ENCODE data around the gene ZNG1F.
"Not testable (repeated sequence)": the region's sequence is repeated elsewhere in the genome, so short reads cannot be mapped to it uniquely, and the experiment has no call there.

ZNG1F gene

DNA sequence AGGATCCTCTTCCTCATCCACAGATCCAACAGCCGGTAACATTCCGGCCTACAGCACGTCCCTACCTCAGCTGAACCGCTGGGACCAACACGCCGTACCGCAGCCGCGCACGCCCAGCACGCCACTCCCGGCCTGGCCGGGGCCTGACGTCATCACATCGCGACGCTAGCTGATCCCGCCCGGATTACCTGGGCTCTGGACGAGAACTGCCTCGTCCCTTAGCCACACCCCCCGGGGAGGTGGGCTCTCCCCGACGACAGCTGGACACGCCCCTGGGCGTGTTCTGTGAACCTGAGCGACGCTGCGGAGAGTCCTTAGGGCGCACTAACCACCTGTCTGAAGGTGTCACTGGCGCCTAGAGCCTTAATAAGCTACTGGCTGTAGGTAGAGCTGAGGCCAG is at the start of gene ZNG1F:
Gene ZNG1F, minus strand, starts transcription at position 101 of the 400 bp plus-strand sequence. Its CDS starts 59 bp downstream, at position 42.
- DNase-seq = not testable (repeated sequence)

DNA sequence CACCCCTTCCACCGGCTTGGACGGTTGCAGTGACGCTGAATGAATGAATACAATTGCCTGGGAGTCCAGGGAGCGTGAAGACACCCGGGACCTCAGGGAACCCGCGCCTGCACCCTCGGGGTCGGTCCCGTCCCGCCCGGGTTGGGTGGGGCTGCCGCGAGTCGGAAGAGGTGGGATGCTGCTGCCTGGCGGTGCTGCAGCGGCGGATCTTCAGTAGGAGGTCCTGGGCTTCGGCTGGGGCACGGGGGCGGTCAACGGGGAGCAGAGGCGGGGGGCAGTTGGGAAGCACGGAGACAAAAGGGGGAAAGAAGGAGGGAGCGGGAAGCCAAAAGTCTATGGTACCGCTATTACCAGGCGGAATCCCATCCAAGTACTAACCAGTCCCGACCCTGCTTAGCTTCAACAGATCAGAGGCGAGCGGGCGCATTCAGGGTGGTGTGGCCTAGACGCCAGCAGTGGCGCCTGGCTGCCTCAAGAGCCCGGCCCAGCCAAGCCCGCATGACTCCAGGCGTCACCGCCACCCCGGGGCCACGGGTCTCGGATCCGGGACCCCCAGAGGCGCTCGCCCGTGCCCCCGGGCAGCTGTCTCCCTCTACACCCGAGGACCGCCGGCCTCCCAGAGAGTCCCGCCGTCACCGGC is 48.1 kb upstream of the ZNG1F start:
- DNase-seq = not testable (repeated sequence)

DNA sequence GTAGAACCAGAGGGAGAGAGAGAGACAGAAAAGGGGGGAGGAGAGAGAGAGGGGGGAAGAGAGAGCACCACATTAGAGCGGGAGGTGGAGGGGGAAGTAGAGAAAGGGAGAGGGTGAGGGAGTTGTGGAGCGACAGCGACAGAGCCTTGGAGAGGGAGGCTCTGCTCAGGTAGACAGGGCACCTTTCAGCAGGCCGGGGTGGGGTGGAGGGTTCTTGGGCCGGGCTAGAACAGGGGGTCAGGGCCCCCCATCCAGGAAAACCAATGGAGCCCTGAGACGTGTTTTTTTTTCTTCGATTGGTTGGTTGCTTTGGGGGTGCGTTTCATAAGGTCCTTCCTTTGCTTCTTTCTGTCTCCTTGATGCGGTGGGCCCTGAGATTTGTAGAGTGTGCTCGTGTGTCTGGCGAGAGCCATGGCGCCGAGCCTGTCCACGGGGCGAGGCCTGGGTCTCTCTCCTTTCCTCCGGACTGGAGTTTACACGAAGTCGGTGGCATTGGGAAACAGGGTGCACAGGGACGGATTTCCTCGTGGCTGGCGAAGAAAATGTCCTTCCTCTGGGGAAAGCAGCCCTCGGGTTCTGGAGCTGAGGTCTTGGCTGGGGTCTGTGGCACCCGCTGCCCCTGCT is 47.5 kb upstream of the ZNG1F start:
- DNase-seq = not testable (repeated sequence)

DNA sequence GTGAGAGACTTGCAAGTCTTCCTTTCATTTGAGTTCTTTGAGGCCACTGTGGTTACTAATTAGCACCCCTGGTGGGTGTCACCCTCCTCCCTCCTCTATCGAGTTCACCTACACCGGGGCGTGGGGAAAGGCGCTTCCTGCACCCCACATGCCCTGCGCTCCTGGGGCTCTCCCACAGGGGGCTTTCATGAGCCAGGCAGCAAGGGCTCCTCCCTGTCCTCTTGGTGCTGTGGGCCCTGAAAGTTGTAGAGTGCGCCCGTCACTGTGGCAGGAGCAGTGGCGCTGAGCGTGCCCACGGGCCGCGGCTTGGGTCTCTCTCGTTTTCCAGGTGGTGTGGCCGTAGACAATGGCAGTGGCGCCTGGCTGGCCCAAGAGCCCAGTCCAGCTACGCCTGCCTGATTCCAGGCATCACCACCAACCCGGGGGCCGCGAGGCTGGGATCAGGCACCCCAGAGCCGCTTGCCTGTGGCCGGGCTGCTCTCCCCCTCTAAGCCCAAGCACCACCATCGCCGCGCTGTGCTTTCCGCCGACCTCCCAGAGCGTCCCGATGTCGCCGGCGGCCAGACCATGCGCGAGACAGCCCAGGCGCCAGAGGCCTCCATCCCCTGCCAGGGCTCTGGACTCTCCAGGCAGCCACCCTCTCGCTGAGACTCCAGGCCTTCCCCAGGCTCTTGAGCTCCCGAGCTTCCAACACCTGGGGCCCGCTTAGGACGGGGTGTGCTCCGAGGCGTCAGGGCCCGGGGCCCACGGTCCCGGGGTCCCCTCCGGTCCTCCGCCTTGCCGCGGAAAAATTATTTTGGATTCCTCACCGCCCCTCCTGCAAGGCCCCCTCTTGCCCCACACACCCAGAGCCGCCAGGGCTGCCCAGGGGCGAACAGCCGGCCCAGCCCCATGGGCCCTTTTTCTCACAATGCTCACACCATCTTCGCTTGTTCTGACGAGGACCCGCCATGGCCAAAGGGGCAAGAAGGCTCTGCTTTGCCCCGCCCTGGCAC is 46.0 kb upstream of the ZNG1F start:
- not testable (repeated sequence) for DNase-seq

DNA sequence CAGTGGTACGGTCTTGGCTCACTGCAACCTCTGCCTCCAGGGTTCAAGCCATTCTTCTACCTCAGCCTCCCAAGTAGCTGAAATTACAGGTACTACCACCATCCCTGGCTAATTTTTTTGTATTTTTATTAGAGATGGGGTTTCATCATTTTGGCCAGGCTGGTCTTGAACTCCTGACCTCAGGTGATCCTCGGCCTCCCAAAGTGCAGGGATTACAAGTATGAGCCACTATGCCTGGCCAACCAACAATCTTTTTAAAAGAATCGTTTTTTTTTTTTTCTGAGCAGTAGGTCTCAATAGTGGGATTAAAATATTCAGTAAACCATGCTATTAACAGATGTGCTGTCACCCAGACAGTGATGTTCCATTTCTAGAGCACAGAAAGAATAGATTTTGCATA is 45.1 kb upstream of the ZNG1F start:
- DNase-seq = not testable (repeated sequence)

DNA sequence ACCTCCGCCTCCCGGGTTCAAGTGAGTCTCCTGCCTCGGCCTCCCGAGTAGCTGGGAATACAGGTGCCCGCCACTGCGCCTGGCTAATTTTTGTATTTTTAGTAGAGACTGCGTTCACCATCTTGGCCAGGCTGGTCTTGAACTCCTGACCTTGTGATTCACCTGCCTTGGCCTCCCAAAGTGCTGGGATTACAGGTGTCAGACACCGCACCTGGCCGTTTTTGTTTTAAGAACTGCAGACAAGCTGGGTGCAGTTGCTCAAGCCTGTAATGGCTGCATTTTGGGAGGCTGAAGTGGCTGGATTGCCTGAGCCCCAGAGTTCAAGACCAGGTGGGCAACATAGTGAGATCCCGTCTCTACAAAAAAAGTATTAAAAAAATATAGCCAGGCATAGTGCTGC is 43.2 kb upstream of the ZNG1F start:
- DNase-seq = not testable (repeated sequence)

DNA sequence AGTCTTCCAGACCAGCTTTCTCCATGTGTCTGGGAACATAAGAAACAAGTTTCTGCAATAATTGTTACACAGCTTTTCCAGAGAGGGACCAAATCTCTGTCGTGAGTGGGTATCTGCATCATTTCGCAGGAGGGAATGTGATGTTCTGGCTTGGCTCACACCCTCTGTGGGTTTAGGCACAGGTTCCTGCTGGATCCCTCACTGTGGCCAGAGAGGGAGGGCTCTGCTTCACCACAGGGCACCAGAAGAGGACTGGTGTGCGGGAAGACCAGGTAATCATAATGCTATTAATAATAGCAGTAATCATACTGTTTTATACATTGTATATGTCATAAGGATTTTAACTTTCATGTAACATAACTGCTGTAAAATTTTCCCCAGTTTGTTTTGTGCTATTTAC is 41.3 kb upstream of the ZNG1F start:
- DNase-seq = not testable (repeated sequence)

DNA sequence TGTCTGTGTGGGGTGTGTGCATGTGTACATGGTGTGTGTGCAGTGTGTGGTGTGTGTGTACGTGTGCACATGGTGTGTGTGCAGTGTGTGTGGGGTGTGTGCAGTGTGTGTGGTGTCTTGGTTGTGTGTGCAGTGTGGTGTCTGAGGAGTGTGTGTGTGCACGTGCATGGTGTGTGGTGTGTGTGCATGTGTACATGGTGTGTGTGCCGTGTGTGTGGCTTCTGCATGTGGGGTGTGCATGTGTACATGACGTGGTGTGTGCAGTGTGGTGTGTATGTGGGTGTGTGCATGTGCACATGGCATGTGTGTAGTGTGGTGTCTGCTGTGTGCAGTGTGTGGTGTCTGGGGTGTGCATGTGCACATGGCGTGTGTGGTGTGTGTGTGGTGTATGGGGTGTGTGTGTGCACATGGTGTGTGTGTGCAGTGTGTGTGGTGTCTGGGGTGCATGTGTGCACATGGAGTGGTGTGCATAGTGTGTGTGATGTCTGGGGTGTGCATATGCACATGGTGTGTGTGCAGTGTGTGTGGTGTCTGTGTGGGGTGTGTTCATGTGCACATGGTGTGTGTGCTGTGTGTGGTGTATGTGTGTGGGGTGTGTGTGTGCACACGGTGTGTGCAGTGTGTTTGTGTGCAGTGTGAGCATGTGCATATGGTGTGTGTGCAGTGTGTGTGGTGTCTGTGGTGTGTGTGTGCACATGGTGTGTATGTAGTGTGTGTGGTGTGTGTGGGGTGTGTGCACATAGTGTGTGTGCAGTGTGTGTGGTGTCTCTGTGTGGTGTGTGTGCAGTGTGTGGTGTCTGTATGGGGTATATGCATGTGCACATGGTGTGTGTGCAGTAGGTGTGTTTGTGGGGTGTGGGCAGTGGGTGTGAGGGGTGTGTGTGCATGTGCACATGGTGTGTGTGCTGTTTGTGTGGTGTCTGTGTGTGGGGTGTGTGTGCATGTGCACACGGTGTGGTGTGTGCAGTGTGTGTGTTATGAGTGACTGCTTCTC is 40.6 kb upstream of the ZNG1F start:
- DNase-seq = no peak

DNA sequence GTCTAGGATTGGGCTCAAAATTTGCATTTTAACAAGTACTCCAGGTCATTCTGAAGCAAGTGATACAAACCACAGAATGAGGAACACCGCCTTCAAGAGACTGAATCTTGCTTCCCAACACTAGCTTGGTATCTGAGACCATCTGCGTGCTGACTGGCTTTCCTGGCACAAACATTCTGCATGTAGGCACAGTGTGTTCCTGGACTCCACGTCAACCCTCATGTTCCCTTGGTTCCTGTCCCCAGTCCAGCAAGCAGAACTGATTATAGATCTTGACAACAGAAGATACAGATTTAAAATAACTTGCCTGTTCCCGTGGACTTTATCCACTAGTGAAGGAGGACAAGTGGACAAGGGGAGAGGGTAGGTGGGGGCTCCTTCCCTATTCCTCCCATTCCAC is 30.7 kb upstream of the ZNG1F start:
- DNase-seq = not testable (repeated sequence)

DNA sequence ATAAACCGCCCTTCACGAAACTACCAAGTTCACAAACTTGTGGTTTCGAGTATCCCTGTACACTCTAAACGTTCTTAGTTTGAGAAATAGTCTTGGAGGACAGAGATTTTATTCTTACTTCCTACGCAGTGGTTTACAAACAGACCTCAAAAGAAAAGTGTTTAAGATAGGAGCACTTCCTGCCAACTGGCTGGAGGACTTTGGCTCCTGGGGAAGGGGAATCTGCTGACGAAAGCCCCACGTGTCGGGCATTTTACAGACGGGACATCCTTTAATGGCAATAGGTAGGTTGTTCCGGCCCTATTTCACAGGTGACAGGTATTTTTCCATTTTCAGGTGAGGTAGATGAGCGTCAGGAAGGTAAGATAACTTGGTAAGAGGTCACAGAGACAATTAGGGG is 678 bp downstream of the ZNG1F start:
- not testable (repeated sequence) for DNase-seq

DNA sequence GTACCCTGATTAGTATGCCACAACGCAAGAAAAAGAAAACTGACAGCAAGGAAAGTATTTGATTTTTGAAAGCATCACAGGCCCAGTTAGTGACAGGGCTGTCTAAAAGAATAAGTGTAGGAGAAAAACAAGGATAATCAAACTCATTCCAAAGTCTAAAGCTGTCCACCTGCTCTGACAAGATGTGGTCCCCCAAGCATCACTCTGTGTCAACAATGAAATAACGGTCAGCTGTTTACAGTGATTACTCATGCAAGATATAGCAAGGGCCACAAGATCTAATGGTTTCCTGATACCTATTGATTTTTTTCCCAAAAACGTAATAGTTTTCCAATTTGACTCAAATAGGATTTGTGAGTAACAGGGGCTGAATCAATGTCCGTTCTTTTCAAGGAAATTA is 14.1 kb downstream of the ZNG1F start:
- DNase-seq = not testable (repeated sequence)

DNA sequence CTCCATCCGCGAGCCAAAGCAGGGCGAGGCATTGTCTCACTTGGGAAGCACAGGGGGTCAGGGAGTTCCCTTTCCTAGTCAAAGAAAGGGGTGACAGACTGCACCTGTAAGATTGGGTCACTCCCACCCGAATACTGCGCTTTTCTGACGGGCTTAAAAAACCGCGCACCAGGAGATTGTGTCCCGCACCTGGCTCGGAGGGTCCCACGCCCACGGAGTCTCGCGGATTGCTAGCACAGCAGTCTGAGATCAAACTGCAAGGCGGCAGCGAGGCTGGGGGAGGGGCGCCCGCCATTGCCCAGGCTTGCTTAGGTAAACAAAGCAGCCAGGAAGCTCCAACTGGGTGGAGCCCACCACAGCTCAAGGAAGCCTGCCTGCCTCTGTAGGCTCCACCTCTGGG is 39.0 kb downstream of the ZNG1F start:
- DNase-seq = not testable (repeated sequence)

DNA sequence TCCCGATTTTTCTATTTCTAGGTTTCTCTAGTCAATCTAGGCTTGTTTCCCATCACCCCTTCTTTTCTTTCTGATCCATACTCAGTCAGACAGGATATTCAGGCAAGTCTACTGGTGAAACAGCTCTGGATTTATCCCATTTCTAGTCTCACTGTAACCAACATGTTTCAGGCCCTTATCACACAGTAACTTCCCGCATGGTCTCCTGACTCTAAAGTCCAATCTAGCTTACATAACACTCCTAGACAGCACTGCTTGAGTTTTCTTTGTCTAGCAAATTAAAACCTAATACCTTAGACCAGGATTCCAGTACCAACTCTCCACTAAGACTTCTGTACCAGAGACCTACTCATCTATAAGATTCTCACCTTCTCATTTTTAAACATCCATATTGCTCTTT is 47.2 kb downstream of the ZNG1F start:
- DNase-seq = not testable (repeated sequence)

DNA sequence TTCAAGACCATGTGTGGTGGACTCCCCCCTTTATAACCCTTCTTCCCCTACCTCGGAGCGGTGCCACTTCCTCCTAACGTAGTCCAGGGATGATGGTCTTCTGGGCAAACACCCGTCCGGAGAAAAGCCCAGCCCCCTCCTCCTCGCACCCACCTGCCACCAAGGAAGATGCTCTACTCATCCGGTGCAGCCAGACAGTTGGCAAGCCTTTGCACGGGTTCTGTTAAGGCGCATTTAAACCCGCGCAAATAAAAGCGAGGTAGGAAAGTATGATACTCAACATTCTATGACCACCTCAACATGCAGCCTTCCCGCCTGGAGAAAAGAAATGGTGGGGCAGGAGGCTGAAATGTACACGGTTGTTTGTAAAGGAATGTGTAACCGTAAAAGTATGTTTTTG is 60.5 kb downstream of the ZNG1F start, which contains the start of gene FOXD4L6:
Gene FOXD4L6, minus strand, starts transcription at position 101 of the 400 bp plus-strand sequence. CDS start 298 bp downstream, outside the sequence.
- not testable (repeated sequence) for DNase-seq

DNA sequence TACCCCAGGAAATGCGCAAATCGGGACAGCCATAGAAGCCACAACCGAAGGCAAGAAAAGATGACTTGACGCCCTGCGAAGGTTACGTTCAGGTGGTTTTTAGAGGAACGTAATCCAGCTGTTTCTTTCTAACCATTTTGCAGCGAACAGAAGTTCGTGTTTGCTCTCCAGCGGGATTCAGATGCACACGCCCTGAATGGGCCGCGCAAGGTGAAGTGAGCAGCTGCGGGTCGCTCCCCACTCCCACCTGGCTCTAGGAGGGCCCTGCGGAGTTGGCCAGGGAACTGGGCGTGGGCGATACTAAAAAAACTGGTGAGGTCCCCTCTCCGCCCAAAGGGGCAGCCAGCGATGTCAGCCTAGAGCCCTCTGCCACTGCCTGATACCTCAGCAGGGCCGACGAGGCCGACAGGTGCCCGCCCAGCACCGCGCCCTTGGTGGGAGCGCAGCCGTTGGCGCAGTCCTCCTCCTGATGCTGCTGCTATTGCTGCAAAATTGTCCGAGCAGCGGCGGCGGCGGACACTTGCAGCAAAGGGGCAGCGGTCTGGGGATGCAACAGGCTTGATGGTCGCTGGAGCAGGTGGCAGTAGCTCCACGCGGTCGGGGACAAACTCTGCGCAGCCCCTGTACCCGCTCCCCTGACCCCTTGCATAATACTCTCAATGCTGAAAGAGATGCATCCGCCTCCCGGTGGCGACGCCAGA is 62.2 kb downstream of the ZNG1F start:
- not testable (repeated sequence) for DNase-seq

DNA sequence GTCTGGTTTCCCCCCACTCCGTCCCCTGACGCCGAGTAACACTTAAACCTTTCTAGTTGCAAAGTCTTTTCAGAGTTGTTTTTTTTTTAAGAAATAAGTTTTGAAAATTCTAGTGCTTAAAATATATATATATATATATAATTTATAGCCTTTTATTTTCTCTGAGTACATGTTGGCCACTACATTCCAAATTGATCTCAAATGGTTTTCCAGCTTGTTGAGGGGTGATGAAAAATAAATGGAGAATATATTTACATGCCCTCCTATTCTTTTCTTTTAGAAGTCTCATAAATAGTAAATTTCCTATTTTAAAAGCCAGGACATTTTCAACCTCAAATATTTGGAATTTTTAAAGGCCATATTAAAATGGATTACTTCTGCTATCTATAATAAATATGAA is 63.2 kb downstream of the ZNG1F start:
- not testable (repeated sequence) for DNase-seq

DNA sequence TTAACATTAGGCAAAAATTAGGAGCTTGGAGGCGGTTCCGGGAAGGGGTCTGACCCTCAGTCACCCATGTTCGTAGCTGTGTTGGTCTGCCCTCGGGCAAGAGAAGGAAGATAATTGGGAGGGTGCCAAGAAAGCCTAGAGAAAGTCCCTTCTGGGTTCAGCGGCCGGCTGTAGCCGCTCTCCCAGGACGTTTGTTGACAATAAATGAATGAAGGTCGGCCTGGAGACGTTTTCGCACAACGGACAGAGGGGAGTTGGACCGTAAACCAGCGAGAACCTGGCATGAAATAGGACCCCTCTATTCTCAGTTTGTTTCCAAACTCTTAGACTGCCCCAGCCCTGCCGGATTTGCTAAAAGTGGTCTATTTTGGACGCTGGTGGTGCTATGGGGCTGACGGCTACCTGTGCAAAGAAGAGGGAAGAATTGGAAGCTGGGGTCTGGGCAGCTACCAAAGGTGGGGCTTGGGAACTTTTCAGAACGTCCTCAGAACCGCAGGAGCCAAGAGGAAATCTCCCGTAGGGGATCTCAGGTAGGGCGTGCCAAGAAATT is 63.9 kb downstream of the ZNG1F start:
- DNase-seq = not testable (repeated sequence)

DNA sequence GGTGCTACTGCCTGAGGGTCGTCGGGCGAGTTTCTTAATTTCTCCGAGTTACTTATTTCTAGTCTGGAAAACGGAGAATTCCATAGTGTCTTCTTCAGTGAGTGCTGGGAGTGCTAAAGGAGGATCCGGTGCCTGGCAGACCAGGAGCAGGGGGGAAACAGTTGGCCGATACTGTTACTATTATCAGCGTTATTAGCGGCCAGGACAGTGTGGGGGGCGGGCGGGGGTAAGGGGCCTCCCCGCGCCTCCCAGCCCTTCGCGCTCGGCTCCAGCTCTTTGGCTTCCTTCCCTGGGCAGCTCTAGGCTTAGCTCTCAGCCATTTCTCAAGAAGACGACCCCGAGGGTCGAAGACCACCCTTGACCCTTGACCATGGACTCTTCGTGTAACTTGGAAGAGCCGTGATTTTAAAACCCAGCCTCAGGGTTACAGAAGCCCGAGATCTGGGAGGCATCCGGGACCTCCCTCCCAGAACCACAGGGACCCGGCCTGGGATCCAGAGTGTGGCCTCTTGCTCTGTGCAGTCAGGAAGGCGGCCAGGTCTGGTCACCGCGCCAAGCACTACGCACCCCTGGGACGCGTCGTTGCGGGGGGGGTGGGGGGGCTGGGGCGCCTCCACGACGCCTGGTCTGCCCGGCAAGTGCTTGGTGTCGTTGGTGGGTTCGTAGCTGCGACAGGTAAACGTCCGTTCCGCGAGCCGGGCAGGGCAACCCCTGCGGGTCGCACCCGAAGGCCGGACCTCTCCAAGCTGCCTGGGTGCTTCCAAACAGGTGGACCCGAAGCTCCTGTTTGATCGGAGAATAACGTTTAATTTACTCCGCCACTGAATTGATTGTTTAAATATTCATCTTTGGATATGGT is 64.6 kb downstream of the ZNG1F start:
- not testable (repeated sequence) for DNase-seq

DNA sequence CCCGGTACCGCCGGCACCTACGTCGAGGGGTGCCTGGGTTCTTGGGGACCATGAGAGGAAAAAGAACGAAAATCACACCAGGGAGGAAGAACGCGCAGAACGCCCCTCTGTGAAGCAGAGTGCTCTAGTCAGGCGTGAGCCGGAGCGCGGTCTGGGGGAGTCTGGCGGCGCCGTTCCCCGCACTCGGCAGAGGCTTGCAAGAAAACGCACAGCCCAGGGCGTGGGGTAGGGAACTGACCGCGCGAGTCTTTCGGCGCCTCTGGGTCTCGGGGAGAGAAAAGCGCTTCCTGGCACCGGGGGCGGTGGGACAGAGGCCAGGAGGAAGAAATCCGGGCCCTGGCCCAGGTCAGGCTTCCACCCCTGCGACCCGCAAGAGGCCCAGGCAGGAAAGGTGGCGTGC is 65.3 kb downstream of the ZNG1F start:
- DNase-seq = not testable (repeated sequence)

DNA sequence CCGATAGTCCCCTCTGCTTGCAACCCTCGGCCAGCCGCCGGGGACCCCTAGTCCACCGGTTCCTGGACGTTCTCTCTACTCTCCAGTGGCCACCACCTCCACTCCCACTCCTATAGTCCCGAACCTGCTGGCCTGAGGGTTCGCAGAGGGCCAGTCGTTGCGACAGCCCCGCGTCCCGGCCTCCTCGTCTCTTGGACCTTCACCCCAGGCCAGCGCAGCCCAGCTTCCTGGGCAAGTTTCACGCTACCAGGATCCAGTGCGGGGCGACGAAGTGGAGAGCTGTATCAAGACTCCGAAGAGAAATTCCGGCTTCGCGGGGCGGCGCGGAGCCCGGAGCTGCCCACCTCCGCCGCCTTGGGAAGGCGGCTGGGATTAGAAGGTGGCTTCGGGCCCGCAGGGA is 65.7 kb downstream of the ZNG1F start:
- DNase-seq = not testable (repeated sequence)
